SK-N-SH treated with all-trans-retinoic acid at 6 μM for 48 hours (cell line): Measurements from ENCODE around the gene C20orf173.

ENCODE experiments used
- ATAC-seq: fragments of 200-7000 bp; cut with Tn5 transposase; 3 replicates; pipeline ENCODE4 v1.9.1; 2020; ENCODE audit warnings: mild to moderate bottlenecking, moderate library complexity
- ARNTL ChIP-seq: fragments of 450-650 bp; formaldehyde crosslinking; IDR thresholded peaks from 2 replicates; pipeline ENCODE4 v1.5.0; 2020; ENCODE audit warnings: low read depth, mild to moderate bottlenecking, moderate library complexity, borderline replicate concordance
- BACH2 ChIP-seq: fragments of 250-450 bp; sonication (Bioruptor Pico); IDR thresholded peaks from 2 replicates; pipeline ENCODE4 v1.9.0; 2021; ENCODE audit warnings: mild to moderate bottlenecking, borderline replicate concordance
- CSDC2 ChIP-seq: fragments of 250-450 bp; sonication (Bioruptor Pico); IDR thresholded peaks from 2 replicates; pipeline ENCODE4 v1.5.0; 2020; ENCODE audit warnings: mild to moderate bottlenecking, moderate library complexity
- GLIS3 ChIP-seq: fragments of 250-450 bp; sonication (Bioruptor Pico); IDR thresholded peaks from 2 replicates; pipeline ENCODE4 v1.5.0; 2020; ENCODE audit warnings: mild to moderate bottlenecking, moderate library complexity
- ISL1 ChIP-seq: fragments of 250-450 bp; sonication (Bioruptor Pico); IDR thresholded peaks from 2 replicates; pipeline ENCODE4 v2.1.2; 2022; ENCODE audit warnings: mild to moderate bottlenecking, moderate library complexity
- OSR1 ChIP-seq: fragments of 250-450 bp; sonication (Bioruptor Pico); IDR thresholded peaks from 2 replicates; pipeline ENCODE4 v1.8.0; 2022; ENCODE audit warnings: moderate library complexity, mild to moderate bottlenecking, inconsistent platforms
- PPARA ChIP-seq: fragments of 250-450 bp; sonication (Bioruptor Pico); IDR thresholded peaks from 2 replicates; pipeline ENCODE4 v1.5.0; 2020; ENCODE audit warnings: mild to moderate bottlenecking, borderline replicate concordance
- SNAI2 ChIP-seq: fragments of 250-450 bp; sonication (Bioruptor Pico); IDR thresholded peaks from 2 replicates; pipeline ENCODE4 v1.5.0; 2020; ENCODE audit warnings: mild to moderate bottlenecking, moderate library complexity
- TOX ChIP-seq: fragments of 250-450 bp; sonication (Bioruptor Pico); IDR thresholded peaks from 2 replicates; pipeline ENCODE4 v1.8.0; 2021; ENCODE audit warnings: mild to moderate bottlenecking, moderate library complexity, borderline replicate concordance
- ZC3H10 ChIP-seq: fragments of 250-450 bp; sonication (Bioruptor Pico); IDR thresholded peaks from 2 replicates; pipeline ENCODE4 v1.5.1; 2021; ENCODE audit warnings: mild to moderate bottlenecking, moderate library complexity
- ZFP3 ChIP-seq: fragments of 250-450 bp; sonication (Bioruptor Pico); IDR thresholded peaks from 2 replicates; pipeline ENCODE4 v1.5.0; 2020; ENCODE audit warnings: mild to moderate bottlenecking, moderate library complexity
- ZFP30 ChIP-seq: fragments of 450-650 bp; formaldehyde crosslinking; IDR thresholded peaks from 2 replicates; pipeline ENCODE4 v1.5.0; 2022; ENCODE audit warnings: mild to moderate bottlenecking, moderate library complexity
- ZNF565 ChIP-seq: fragments of 450-650 bp; formaldehyde crosslinking; conservative IDR thresholded peaks from 2 replicates; pipeline ENCODE4 v1.5.0; 2020; ENCODE audit warnings: low read depth, mild to moderate bottlenecking, moderate library complexity
- ZNF70 ChIP-seq: fragments of 450-650 bp; formaldehyde crosslinking; IDR thresholded peaks from 2 replicates; pipeline ENCODE4 v1.5.0; 2020; ENCODE audit warnings: mild to moderate bottlenecking, moderate library complexity
- ZNF8 ChIP-seq: fragments of 450-650 bp; formaldehyde crosslinking; IDR thresholded peaks from 2 replicates; pipeline ENCODE4 v1.5.0; 2020; ENCODE audit warnings: mild to moderate bottlenecking, moderate library complexity
- TF ChIP-seq, protein P1 (sequence below): fragments of 250-450 bp; sonication (Bioruptor Pico); IDR thresholded peaks from 2 replicates; pipeline ENCODE4 v1.8.0; 2020; ENCODE audit warnings: mild to moderate bottlenecking, moderate library complexity, borderline replicate concordance
- TF ChIP-seq, protein P2 (sequence below): fragments of 250-450 bp; sonication (Bioruptor Pico); IDR thresholded peaks from 2 replicates; pipeline ENCODE4 v1.5.1; 2021; ENCODE audit warnings: mild to moderate bottlenecking, moderate library complexity
- TF ChIP-seq, protein P3 (sequence below): fragments of 250-450 bp; sonication (Bioruptor Pico); IDR thresholded peaks from 2 replicates; pipeline ENCODE4 v1.5.1; 2020; ENCODE audit warnings: low read depth, mild to moderate bottlenecking, moderate library complexity
- TF ChIP-seq, protein P4 (sequence below): fragments of 250-450 bp; sonication (Bioruptor Pico); IDR thresholded peaks from 2 replicates; pipeline ENCODE4 v1.5.0; 2020; ENCODE audit warnings: mild to moderate bottlenecking, moderate library complexity
- TF ChIP-seq, protein P5 (sequence below): fragments of 250-450 bp; sonication (Bioruptor Pico); IDR thresholded peaks from 2 replicates; pipeline ENCODE4 v1.8.0; 2021; ENCODE audit warnings: low read depth, mild to moderate bottlenecking, moderate library complexity, borderline replicate concordance

C20orf173 gene

DNA sequence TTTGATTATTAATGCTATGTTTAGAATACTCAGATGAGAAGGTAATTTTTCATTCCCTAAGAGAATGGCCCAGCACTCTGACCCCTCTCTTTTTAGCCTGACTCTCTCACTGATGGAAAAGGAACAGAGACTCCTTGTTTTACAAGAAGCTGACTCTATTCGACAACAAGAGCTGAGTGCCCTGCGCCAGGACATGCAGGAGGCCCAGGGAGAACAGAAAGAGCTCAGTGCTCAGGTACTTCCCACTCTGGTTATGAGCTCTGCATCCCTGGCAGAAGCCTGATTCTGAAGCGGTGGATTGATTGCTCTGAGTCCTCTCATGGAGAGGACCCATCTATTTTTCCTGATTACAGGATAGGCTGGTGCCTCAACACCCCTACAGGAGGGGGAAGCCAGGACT lies 33.0 kb downstream of the C20orf173 start:
- no peak for TF ChIP-seq ZFP3 (CRISPR knock-in tag)
- TF ChIP-seq, protein P1, sequence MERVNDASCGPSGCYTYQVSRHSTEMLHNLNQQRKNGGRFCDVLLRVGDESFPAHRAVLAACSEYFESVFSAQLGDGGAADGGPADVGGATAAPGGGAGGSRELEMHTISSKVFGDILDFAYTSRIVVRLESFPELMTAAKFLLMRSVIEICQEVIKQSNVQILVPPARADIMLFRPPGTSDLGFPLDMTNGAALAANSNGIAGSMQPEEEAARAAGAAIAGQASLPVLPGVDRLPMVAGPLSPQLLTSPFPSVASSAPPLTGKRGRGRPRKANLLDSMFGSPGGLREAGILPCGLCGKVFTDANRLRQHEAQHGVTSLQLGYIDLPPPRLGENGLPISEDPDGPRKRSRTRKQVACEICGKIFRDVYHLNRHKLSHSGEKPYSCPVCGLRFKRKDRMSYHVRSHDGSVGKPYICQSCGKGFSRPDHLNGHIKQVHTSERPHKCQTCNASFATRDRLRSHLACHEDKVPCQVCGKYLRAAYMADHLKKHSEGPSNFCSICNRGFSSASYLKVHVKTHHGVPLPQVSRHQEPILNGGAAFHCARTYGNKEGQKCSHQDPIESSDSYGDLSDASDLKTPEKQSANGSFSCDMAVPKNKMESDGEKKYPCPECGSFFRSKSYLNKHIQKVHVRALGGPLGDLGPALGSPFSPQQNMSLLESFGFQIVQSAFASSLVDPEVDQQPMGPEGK (CRISPR knock-in tag), result no peak
- TF ChIP-seq, protein P2, sequence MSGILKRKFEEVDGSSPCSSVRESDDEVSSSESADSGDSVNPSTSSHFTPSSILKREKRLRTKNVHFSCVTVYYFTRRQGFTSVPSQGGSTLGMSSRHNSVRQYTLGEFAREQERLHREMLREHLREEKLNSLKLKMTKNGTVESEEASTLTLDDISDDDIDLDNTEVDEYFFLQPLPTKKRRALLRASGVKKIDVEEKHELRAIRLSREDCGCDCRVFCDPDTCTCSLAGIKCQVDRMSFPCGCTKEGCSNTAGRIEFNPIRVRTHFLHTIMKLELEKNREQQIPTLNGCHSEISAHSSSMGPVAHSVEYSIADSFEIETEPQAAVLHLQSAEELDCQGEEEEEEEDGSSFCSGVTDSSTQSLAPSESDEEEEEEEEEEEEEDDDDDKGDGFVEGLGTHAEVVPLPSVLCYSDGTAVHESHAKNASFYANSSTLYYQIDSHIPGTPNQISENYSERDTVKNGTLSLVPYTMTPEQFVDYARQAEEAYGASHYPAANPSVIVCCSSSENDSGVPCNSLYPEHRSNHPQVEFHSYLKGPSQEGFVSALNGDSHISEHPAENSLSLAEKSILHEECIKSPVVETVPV (CRISPR knock-in tag), result no peak
- TF ChIP-seq TOX, result no peak
- TF ChIP-seq, protein P3, sequence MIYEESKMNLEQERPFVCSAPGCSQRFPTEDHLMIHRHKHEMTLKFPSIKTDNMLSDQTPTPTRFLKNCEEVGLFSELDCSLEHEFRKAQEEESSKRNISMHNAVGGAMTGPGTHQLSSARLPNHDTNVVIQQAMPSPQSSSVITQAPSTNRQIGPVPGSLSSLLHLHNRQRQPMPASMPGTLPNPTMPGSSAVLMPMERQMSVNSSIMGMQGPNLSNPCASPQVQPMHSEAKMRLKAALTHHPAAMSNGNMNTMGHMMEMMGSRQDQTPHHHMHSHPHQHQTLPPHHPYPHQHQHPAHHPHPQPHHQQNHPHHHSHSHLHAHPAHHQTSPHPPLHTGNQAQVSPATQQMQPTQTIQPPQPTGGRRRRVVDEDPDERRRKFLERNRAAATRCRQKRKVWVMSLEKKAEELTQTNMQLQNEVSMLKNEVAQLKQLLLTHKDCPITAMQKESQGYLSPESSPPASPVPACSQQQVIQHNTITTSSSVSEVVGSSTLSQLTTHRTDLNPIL (CRISPR knock-in tag), result no peak
- TF ChIP-seq GLIS3 (CRISPR knock-in tag), result no peak
- TF ChIP-seq, protein P4, sequence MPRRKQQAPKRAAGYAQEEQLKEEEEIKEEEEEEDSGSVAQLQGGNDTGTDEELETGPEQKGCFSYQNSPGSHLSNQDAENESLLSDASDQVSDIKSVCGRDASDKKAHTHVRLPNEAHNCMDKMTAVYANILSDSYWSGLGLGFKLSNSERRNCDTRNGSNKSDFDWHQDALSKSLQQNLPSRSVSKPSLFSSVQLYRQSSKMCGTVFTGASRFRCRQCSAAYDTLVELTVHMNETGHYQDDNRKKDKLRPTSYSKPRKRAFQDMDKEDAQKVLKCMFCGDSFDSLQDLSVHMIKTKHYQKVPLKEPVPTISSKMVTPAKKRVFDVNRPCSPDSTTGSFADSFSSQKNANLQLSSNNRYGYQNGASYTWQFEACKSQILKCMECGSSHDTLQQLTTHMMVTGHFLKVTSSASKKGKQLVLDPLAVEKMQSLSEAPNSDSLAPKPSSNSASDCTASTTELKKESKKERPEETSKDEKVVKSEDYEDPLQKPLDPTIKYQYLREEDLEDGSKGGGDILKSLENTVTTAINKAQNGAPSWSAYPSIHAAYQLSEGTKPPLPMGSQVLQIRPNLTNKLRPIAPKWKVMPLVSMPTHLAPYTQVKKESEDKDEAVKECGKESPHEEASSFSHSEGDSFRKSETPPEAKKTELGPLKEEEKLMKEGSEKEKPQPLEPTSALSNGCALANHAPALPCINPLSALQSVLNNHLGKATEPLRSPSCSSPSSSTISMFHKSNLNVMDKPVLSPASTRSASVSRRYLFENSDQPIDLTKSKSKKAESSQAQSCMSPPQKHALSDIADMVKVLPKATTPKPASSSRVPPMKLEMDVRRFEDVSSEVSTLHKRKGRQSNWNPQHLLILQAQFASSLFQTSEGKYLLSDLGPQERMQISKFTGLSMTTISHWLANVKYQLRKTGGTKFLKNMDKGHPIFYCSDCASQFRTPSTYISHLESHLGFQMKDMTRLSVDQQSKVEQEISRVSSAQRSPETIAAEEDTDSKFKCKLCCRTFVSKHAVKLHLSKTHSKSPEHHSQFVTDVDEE (CRISPR knock-in tag), result no peak
- TF ChIP-seq, protein P5, sequence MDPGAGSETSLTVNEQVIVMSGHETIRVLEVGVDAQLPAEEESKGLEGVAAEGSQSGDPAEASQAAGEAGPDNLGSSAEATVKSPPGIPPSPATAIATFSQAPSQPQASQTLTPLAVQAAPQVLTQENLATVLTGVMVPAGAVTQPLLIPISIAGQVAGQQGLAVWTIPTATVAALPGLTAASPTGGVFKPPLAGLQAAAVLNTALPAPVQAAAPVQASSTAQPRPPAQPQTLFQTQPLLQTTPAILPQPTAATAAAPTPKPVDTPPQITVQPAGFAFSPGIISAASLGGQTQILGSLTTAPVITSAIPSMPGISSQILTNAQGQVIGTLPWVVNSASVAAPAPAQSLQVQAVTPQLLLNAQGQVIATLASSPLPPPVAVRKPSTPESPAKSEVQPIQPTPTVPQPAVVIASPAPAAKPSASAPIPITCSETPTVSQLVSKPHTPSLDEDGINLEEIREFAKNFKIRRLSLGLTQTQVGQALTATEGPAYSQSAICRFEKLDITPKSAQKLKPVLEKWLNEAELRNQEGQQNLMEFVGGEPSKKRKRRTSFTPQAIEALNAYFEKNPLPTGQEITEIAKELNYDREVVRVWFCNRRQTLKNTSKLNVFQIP (CRISPR knock-in tag), result no peak
- TF ChIP-seq ZC3H10 (CRISPR knock-in tag), result no peak
- TF ChIP-seq ZFP30 (CRISPR knock-in tag), result no peak
- no peak for TF ChIP-seq ZNF565
- no peak for TF ChIP-seq ARNTL
- TF ChIP-seq ISL1, result no peak
- TF ChIP-seq ZNF70, result no peak
- ATAC-seq, result no peak

DNA sequence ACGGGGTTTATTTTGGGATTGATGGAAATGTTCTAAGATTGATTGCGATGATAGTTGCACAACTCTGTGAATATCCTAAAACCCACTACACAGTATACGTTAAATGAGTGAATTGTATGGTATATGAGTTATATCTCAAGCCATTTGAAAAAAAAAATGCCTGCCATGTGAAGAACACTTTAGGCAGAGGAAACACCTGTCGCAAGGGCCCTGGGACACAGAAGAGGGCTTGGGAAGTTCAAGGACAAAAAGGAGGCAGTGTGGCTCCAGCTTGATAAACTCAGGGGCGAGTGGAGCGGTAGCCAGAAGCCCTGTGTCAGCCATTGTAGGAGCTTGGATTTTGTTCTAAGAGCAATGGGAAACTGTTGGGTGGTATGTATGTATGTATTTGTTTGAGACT lies 37.1 kb downstream of the C20orf173 start:
- ATAC-seq, result no peak
- TF ChIP-seq BACH2 (CRISPR knock-in tag) (no peak), TOX (no peak), CSDC2 (CRISPR knock-in tag) (no peak), ARNTL (no peak), PPARA (CRISPR knock-in tag) (no peak), ZC3H10 (CRISPR knock-in tag) (no peak), OSR1 (CRISPR knock-in tag) (no peak), ISL1 (no peak), ZNF565 (no peak), ZNF8 (no peak), SNAI2 (CRISPR knock-in tag) (no peak), ZFP30 (CRISPR knock-in tag) (no peak), ZNF70 (no peak)
- TF ChIP-seq, protein P5 (CRISPR knock-in tag), result no peak
- TF ChIP-seq, protein P3 (CRISPR knock-in tag), result no peak
- TF ChIP-seq, protein P4 (CRISPR knock-in tag), result no peak
- TF ChIP-seq, protein P1 (CRISPR knock-in tag), result no peak
